SW 1271 (cell line): Measurements from ENCODE around the gene TULP3.

Source experiments
- DNase-seq, 2 experiments: peaks; one replicate each; lab custom pipeline; 2025; lab: John Stamatoyannopoulos, UW

Gene TULP3

DNA sequence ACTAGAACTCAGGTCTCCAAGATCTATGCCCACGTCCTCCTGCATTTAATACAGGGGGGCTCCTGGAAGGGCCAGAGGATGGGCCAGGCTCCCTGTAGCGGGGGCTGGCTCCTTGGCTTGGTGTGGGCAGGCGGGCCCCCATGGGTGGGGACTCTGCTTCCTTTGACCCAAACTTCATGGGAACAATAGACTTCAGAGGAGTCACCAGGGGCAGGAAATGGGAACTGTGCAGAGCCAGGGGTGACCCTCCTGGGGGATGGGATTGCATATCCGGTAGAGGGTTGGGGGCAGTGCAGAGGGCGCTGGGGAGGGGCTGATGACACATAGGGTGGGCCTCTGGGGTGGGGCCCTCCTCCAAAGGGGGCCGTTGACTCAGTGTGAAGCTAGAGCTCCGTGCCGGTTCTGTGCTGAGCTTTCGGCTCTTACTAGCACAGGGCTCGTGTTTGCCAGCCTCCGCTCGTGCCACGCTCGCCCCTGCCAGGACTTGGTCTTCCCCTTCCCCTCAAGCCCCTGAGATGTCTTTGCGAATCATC lies 73.1 kb downstream of the TULP3 start:
- no peak for DNase-seq

DNA sequence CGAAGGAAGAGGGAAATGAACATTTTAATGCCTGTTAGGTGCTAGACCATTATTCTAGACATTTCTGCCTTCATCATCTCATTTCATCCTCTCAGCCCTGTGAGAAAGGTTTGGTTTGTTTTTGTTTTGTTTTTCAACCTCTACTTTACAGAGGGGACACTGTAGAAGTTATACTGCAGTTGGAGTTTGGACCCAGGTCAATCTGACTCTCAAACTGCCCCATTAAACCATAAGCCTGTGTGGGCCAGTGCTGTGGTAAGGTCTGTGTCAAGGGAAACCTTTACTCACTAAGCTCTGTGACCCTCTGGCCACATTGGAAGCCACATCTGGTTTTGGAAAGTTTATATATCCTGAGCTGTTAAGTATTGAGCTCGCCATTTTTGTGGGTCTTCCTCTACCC lies 77.0 kb downstream of the TULP3 start:
- no peak for DNase-seq

DNA sequence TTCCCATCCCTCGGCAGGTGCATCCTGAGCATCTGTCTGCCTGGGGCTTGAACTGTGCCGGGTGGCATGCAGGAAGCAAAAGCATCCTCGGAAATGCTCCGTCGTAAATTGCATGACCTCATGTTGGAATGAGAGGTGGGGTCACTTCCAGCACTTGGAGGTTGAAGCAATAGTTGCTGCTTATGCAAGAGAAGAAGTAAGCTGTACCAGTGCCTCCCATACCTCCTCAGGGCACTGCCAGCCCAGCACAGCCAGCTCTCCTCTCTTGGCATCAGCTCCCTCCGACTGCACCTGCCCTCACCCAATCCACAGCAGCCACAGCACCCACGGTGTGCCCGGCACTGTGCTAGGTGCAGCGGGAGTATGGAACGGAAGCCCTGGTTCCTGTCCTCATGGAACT lies 80.1 kb downstream of the TULP3 start:
- DNase-seq, result no peak

DNA sequence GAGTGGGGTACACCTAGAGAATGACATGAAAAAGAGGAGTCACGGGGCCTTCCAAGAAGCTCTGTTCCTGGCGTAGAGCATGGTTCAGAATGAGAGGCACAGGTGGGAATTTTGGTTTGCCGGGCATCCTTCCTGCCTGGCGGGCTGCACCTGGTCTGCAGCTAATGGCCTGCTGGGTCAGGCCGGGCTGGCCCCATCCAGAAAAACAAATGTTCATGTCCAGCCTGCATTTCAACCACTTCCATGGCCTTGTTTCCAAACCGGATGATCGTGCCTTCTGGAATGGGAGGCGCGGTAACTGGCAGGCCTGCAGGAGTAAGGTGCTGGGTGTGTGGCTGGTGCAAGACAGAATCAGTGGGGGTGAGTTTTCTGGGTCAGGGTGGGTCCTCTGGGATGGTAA lies 82.9 kb downstream of the TULP3 start:
- DNase-seq, result no peak

DNA sequence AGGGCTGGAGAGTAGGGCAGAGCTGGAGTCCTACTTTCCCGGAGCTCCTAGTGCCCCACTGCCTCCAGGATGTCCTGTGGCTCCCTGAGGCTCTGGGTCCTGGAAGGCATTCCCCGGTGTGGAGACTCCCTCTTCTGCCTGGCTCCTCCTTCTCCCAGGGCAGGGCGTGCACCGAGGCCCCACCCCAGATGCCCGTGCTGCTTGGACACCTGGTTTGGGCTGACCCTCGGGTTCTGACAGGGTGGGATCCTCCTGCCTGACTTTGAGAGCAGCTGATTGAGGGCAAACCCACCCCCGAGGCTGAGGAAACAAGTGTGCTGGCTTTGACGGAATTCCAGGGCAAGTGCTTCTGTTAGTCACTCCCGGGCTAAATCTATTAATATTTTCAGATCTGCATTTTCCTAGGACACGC lies 83.9 kb downstream of the TULP3 start:
- no peak for DNase-seq

DNA sequence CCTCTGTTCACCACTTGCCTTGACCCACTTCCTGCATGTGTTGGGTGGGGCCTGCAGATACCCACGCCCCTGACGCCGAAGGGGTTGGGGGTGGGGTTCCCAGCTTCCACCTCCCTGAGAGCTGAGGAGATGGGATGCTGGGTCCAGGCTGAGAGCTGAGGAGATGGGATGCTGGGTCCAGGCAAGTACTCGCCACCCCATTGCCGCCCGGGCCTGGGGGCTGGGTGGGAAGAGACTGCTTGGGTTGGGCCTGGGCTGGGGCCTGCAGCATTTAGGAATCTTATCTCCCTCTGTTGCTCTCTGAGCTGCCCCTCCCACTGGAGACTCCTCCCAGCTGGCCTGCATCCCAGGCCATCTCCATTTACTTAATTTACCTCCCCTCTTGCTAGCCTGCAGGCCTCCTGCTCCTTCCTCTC lies 85.9 kb downstream of the TULP3 start:
- DNase-seq, result no peak

DNA sequence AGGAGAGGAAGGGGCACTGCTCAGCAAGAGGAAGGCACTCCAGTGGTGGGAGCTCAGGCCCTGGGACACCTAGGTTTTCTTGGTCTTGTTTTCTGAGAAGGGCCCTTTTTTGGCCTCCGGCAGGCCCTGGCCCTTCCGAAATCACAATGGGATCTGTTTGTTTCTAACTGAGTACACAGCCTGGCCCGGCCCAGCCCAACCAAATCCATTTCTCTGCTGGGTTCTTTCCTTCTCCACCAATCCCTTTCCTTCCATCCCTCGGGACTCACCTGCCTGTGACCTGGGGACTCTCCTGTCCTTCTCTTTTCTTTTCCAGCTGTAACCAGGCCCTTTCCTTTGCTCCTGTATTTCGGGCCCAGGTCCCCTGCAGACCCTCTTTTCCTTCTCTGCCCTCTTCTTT lies 87.1 kb downstream of the TULP3 start:
- no peak for DNase-seq

DNA sequence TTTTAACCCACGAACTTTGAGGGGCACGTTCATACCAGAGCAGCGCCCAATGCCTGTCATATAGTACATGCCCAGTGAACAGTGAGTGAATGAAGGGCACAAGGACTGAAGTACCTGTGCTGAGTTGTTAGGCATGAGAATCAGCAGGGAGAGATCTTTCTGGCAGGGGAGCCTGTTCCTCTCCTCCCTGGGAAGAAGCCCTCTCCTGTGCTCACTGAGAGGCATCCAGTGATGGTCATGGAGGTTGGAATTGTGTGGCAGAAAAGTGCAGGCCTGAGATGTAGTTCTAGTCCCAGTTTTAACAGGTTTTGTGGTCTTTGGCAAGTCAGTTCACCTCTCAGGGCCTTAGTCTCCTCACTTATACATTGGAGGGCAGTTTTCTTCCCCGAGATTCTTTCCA lies 89.1 kb downstream of the TULP3 start:
- no peak for DNase-seq

DNA sequence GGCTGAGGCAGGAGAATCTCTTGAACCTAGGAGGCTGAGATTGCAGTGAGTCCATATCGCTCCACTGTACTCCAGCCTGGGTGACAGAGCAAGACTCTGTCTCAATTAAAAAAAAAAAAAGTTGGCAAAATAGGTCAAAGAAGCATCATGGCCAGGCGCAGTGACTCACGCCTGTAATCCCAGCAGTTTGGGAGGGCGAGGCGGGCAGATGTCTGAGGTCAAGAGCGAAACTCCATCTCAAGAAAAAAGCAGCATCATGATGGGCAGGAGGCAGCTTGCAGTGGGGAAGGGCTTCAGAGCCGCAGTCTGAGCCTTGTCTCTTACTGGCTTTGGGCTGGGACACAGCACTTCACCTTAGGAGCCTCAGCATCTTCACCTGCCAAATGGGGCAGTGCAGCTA lies 89.9 kb downstream of the TULP3 start:
- no peak for DNase-seq

DNA sequence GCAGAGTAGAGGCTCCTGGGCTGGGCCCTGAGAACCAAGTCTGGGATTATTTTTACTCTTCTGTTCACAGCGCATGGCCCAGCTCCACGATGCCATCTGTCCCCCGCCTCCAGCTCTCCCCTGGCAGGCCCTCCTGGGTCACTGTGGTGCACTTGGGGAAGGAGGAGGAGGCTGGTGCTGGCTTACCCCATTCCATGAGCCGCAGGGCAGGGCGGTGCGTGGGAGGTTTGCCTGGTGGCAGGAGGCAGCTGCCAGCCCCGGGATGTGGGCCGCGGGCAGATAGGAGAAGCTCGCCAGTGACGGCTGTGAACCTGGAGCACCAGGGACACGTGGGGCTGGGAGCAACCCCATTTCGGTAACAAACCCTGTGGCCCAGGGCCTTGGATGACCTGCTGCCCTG lies 91.7 kb downstream of the TULP3 start:
- no peak for DNase-seq

DNA sequence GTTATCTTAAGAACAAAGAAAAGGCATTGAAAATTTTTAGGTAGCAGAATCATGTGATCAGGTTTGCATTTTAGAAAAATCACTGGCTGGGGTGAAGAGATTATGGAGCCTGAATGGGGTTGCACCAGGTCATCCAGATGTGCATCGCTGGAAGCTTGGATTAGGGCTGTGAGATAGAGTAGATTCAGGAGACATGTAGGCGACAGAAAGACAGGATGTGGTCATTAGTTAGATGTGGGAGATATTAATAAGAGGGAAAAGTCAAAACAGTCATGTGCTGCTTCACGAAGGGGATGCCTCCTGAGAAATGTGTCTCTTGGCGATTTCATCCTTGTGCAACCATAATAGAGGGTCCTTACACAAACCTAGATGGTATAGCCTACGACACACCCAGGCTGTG lies 93.6 kb downstream of the TULP3 start:
- DNase-seq, result no peak

DNA sequence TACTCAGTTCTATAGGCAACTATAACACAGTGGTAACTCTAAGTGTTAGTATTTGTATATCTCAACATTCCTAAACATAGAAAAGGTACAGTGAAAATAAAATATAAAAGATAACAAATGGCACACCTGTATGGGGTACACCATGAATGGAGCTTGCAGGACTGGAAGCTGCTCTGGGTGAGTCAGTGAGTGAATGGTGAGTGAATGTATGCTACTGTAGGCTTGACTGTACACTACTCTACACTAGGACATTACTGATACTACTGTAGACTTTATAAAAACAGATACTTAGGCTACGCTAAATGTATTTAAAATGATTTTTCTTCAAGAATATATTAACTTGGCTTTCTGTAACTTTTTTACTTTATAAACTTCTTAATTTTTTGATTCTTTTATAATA lies 94.0 kb downstream of the TULP3 start:
- DNase-seq, result no peak

DNA sequence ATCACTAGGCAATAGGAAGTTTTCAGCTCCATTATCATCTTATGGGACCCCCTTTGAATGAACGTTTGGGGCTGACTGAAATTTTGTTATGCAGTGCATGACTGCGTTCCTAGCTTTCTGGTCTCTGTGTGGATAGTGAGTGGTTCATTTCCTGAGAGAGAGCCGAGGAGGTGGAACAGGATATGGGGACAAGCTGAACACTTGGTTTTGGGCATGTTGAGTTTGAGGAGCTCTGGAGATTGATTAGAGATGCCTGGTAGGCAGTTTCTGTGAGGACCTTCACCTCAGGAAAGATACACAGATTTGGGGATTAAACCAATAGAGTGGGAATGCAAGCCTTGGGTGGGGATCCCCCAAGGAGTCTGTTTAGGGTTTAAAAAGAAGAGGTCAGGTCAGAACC lies 96.2 kb downstream of the TULP3 start:
- no peak for DNase-seq

DNA sequence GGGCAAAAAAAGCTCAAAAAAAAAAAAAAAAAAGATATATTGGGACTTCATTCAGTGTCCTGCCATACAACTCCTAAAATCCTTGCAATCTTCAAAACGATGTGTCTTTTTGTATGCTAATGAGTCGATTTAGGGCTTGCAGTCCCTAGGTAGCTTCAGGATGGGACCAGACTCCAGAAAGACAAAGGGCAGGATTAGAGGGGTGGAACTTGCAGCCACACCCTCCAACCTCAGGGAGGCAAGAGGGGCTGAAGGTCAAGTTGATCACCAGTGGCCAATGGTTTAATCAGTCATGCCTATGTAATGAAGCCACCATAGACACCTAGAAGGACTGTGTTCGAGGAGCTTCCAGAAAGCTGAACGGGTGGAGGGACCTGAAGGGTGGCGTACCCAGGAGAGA lies 97.8 kb downstream of the TULP3 start:
- DNase-seq, result no peak
